NB4 (cell line): ENCODE results near the gene ATP6V1G1.

Experiments
- MYC ChIP-seq: IDR thresholded peaks from 2 replicates; pipeline ENCODE4 v1.6.1; 2011; ENCODE audit warnings: low read depth, low read length
- POLR2A ChIP-seq: IDR thresholded peaks from 2 replicates; pipeline ENCODE4 v1.6.1; 2011; ENCODE audit warnings: mild to moderate bottlenecking; ENCODE audit not compliant: insufficient read length; ENCODE audit errors: extremely low read depth
- TF ChIP-seq, protein P1 (sequence below): IDR thresholded peaks from one replicate; pipeline ENCODE4 v1.5.1; 2012; ENCODE audit warnings: low read depth, low read length

DNA sequence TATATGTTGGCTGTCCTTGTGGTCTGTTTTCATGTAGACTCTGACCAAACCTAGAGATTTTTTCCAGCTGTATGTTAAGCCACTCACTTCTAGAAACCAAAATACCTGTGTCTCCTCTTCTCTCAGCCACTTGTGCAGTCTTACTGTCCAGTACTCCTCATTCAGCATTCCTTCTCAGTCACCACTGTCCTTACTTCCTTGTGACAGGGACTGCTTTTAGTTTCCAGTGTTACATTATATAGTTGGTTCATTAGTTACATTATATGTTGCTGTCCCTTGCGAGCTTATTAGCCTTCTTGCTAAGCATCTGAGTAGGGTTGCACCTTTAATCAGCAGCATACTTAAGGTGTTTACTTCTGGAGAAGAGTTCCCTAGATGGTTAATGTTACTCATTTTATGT lies 4.3 kb downstream of the ATP6V1G1 start:
- TF ChIP-seq, protein P1, sequence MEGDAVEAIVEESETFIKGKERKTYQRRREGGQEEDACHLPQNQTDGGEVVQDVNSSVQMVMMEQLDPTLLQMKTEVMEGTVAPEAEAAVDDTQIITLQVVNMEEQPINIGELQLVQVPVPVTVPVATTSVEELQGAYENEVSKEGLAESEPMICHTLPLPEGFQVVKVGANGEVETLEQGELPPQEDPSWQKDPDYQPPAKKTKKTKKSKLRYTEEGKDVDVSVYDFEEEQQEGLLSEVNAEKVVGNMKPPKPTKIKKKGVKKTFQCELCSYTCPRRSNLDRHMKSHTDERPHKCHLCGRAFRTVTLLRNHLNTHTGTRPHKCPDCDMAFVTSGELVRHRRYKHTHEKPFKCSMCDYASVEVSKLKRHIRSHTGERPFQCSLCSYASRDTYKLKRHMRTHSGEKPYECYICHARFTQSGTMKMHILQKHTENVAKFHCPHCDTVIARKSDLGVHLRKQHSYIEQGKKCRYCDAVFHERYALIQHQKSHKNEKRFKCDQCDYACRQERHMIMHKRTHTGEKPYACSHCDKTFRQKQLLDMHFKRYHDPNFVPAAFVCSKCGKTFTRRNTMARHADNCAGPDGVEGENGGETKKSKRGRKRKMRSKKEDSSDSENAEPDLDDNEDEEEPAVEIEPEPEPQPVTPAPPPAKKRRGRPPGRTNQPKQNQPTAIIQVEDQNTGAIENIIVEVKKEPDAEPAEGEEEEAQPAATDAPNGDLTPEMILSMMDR, result no peak
- TF ChIP-seq POLR2A (no peak), MYC (no peak)
